Thoracic aorta (tissue), 2 donors: Measurements from ENCODE around the gene FBLL1. TPM values are rescaled to one million over a fixed set of nuclear protein-coding genes. Genes with fewer than 3 reads are reported as not detected.

ENCODE experiments used
- ATAC-seq: fragments of 150-250 bp; one replicate; pipeline ENCODE4 v1.8.0; 2017; ENCODE audit warnings: low read depth; ENCODE audit not compliant: insufficient number of reproducible peaks, low FRiP score
- DNase-seq: peaks from one replicate; pipeline ENCODE4 v3.0.0-alpha.2; 2020; ENCODE audit warnings: low spot score
- H3K27ac ChIP-seq, 2 donors: fragments of 200-600 bp; sonication (generic); 1 replicate in 1 of 2; 2 replicates in 1 of 2; pipeline ENCODE4 v1.5.1; 2016; ENCODE audit warnings: mild to moderate bottlenecking in 2 of 2, moderate library complexity in 2 of 2
- H3K27me3 ChIP-seq: fragments of 200-600 bp; sonication (generic); replicated peaks from 2 replicates; pipeline ENCODE4 v1.6.0; 2016; ENCODE audit warnings: mild to moderate bottlenecking; ENCODE audit not compliant: insufficient read depth
- H3K36me3 ChIP-seq: fragments of 200-600 bp; sonication (generic); one replicate; pipeline ENCODE4 v1.5.1; 2016
- H3K4me1 ChIP-seq, 2 donors: fragments of 200-600 bp; sonication (generic); 1 replicate in 1 of 2; 2 replicates in 1 of 2; pipeline versions ENCODE4 v1.5.1 to v1.6.0; 2016; ENCODE audit warnings: low read depth in 2 of 2, mild to moderate bottlenecking in 1 of 2; ENCODE audit not compliant: control insufficient read depth in 1 of 2
- H3K4me3 ChIP-seq: fragments of 200-600 bp; sonication (generic); 2 replicates; pipeline ENCODE4 v1.5.1; 2016; ENCODE audit warnings: mild to moderate bottlenecking
- H3K9me3 ChIP-seq: fragments of 200-600 bp; sonication (generic); 2 replicates; pipeline ENCODE4 v1.5.1; 2016
- total RNA-seq, 2 donors: library from RNA; depleted of rRNA; stranded (reverse); fragments of >200 nt; gene quantifications; one replicate each; pipeline versions ENCODE4 v1.1.0 to v1.2.3, GENCODE V29; 2016
- TF ChIP-seq, protein P1 (sequence below): fragments of 200-600 bp; sonication (generic); IDR thresholded peaks from one replicate; pipeline ENCODE4 v1.5.1; 2019; ENCODE audit warnings: antibody characterized with exemption

The FBLL1 gene
- total RNA-seq, 2 donors from 2014 or later, result not detected

DNA sequence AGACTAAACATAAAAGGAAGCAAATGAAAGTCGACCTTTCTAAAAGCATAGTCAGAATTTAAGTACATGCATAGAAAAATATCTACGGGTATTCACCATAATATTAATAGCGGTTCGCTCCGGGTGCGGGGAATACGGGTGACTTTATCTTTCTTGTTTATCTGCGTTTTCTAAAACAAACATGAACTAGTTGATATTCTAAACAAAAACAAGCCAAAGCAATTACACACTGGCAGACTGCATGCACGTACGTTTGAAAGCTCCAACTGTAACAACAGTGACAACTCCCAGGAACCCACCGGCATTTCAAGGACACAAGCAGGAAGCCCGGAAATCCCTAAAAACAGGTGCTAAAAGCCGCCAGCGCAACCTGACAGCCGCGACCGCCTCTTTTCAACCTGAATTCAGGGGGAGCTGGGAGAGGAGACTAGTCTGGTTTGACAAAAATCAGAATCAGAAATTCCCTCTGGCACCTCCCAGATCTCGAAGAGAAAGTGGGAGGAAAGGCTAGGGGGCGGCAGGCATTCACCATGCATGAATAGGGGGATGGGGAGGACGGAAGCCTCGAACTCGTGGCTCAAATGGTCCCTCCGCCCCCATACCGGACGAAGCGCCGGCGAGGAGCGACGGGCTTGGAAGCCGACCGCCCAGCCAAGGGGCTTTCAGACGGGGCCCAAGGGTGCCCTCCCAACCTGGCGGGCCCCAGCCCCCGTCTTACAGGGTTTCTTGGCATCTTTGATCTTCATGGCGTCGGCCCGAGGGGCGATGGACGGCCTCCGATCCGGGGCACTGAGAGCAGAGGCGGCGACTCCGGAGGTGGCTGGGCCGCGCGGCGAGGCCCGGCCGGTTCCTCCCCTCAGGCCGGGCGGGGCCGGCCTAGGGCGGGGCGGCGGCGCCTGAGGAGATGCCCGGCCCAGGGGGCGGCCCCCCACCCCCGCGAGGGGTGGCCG is 49.7 kb downstream of the FBLL1 start, which contains the start of gene PANK3:
PANK3 (minus strand) TSS at position 831 of the 950 bp plus-strand sequence; CDS start at position 746, 85 bp downstream.
- ATAC-seq, result peak; percentile 90
- peak; percentile 26 for DNase-seq
- peak within 1 kb of the TSS; percentile 87 to 92 for H3K27ac ChIP-seq

DNA sequence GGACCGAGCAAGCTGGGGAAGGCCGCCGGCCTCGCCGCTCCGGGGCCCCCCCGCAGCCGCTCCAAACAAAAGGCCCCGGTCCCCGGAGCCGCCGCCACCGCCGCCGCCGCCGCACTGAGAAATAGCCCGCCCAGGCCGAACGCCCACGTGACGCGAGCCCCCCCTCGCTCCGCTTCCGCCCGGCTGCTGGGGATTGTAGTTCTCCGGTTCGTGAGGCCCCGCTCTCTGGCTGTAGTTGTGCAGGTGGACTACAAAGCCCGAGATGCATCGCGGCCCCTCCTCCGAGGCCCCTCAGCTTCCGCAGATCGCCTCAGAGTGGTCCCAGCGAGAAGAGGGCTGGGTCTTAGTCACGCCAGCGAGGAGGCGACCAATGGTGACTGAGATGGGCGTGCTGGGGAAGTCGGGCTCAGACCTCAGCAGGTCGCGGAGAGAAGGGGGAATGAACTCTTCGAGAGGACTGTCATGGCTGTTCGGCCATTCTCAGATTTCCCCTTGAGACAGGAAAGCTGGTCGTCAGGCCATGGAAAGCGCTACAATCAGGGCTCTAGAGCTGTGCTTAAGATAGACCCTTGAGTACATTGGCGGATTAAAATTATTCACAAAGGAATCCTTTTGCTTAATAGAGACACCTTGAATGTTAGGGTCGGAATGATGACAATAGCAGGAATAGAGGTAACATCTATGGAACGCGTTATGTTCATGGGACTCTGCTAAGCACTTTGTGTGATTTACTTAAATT is 50.6 kb downstream of the FBLL1 start:
- Histone ChIP-seq H3K4me1 (peaks cover 13 to 39% of the 10 kb centered on the region in 2 donors), H3K9me3 (no peaks in the 10 kb centered on the region), H3K36me3 (no peaks in the 10 kb centered on the region), H3K27ac (peak overlapping the region; percentile 87 to 92), H3K27me3 (no peaks in the 10 kb centered on the region), H3K4me3 (peak overlapping the region; percentile 95)
- peak; percentile 96 for DNase-seq
- ATAC-seq, result peak; percentile 96
- TF ChIP-seq, protein P1, sequence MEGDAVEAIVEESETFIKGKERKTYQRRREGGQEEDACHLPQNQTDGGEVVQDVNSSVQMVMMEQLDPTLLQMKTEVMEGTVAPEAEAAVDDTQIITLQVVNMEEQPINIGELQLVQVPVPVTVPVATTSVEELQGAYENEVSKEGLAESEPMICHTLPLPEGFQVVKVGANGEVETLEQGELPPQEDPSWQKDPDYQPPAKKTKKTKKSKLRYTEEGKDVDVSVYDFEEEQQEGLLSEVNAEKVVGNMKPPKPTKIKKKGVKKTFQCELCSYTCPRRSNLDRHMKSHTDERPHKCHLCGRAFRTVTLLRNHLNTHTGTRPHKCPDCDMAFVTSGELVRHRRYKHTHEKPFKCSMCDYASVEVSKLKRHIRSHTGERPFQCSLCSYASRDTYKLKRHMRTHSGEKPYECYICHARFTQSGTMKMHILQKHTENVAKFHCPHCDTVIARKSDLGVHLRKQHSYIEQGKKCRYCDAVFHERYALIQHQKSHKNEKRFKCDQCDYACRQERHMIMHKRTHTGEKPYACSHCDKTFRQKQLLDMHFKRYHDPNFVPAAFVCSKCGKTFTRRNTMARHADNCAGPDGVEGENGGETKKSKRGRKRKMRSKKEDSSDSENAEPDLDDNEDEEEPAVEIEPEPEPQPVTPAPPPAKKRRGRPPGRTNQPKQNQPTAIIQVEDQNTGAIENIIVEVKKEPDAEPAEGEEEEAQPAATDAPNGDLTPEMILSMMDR, result no peak

More for the DNA sequence above, 49.7 kb downstream of the FBLL1 start, which contains the start of gene PANK3:
- H3K4me3 ChIP-seq, result peak within 1 kb of the TSS; percentile 95
- H3K27me3 ChIP-seq, result no peaks in the 10 kb centered on the region
- TF ChIP-seq, protein P1, result no peak
- H3K9me3 ChIP-seq, result no peaks in the 10 kb centered on the region
- H3K36me3 ChIP-seq, result no peaks in the 10 kb centered on the region
- H3K4me1 ChIP-seq, result peaks cover 13 to 39% of the 10 kb centered on the region in 2 donors

DNA sequence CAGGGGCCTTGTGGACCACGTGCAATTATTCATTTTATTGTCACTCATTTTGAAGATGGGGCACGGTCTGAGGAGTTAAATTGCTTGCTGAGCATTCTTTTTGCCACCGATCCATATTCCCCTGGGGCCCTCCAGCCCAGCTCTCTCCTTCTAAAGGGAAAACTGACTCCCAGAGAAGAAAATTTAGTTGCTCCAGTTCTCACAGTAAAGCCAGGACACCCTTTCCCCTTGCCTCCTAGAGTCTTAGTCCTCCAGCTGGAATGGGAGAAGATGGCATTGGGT is 51.1 kb downstream of the FBLL1 start:
- Histone ChIP-seq H3K4me1 (peaks cover 13 to 34% of the 10 kb centered on the region in 2 donors), H3K27ac (peak overlapping the region; percentile 84 to 92), H3K36me3 (no peaks in the 10 kb centered on the region), H3K9me3 (no peaks in the 10 kb centered on the region), H3K27me3 (no peaks in the 10 kb centered on the region), H3K4me3 (peak overlapping the region; percentile 95)
- TF ChIP-seq, protein P1, result no peak
- no peak for ATAC-seq
- DNase-seq, result no peak

Other genes with a start within 250 kb of the FBLL1 start
- 1 to 10 TPM in 1 of 2 donors, not detected in 1; 3.6 TPM for gene WWC1, start 237.7 kb upstream of the FBLL1 start, total RNA-seq
- gene RARS1, start 42.8 kb upstream of the FBLL1 start, total RNA-seq, result 10 to 100 TPM; 50.5 to 93.8 TPM
- gene PANK3, start 50.1 kb downstream of the FBLL1 start, total RNA-seq, result 10 to 100 TPM; 24.9 to 39.2 TPM